Aorta (tissue), 5 donors: ENCODE data around the gene DVL3. TPM values are rescaled to one million over a fixed set of nuclear protein-coding genes. Genes with fewer than 3 reads are reported as not detected.
"Not testable (repeated sequence)": the region's sequence is repeated elsewhere in the genome, so short reads cannot be mapped to it uniquely, and the experiment has no call there.

Source experiments
- ATAC-seq: fragments of 200-7000 bp; cut with Tn5 transposase; one replicate; pipeline ENCODE4 v1.9.1; 2022; ENCODE audit warnings: moderate library complexity; ENCODE audit not compliant: low FRiP score
- DNase-seq, 2 donors: peaks; one replicate each; pipeline ENCODE4 v3.0.0-alpha.2; 2020
- H3K27ac ChIP-seq, 2 donors: one replicate each; pipeline ENCODE4 v1.5.1; 2013; ENCODE audit warnings: low read length in 2 of 2, mild to moderate bottlenecking in 2 of 2, moderate library complexity in 2 of 2, control low read depth in 1 of 2, inconsistent platforms in 1 of 2, low read depth in 1 of 2
- H3K27me3 ChIP-seq, 2 donors: one replicate each; pipeline ENCODE4 v1.6.1; 2013; ENCODE audit warnings: control low read depth in 1 of 2, low read length in 1 of 2, mild to moderate bottlenecking in 1 of 2, moderate library complexity in 1 of 2; ENCODE audit not compliant: insufficient read depth in 2 of 2, control insufficient read depth in 1 of 2
- H3K36me3 ChIP-seq, 2 donors: one replicate each; pipeline ENCODE4 v1.6.1; 2013; ENCODE audit warnings: control low read depth in 1 of 2, low read length in 1 of 2, mild to moderate bottlenecking in 1 of 2; ENCODE audit not compliant: insufficient read depth in 2 of 2, control insufficient read depth in 1 of 2
- H3K4me1 ChIP-seq, 2 donors: one replicate each; pipeline ENCODE4 v1.6.1; 2013; ENCODE audit warnings: low read length in 2 of 2, control low read depth in 1 of 2, mild to moderate bottlenecking in 1 of 2, moderate library complexity in 1 of 2; ENCODE audit not compliant: insufficient read depth in 2 of 2, control insufficient read depth in 1 of 2
- H3K4me3 ChIP-seq, 2 donors: one replicate each; pipeline ENCODE4 v1.5.1; 2013; ENCODE audit warnings: low read length in 2 of 2, control low read depth in 1 of 2, mild to moderate bottlenecking in 1 of 2
- H3K9me3 ChIP-seq: one replicate; pipeline ENCODE4 v1.6.1; 2013; ENCODE audit warnings: mild to moderate bottlenecking, low read length; ENCODE audit not compliant: control insufficient read depth
- WGBS, 2 donors: extraction: QIAGEN DNeasy Blood & Tissue Kit; methylation state at CpG; one replicate each; pipeline ENCODE4 v1.1.7; 2013; 5-methylcytosine and 5-hydroxymethylcytosine counted together
- intact Hi-C, 2 donors: fragments of 100-400 bp; cut with DNase I; formaldehyde crosslinking; loops; one replicate each; pipeline versions ENCODE4 v1.14.2 to v1.15.0; 2022
- polyA plus RNA-seq, 2 donors: library from polyadenylated mRNA; stranded (reverse); fragments of 200-250 nt; gene quantifications; one replicate each; pipeline ENCODE4 v1.2.3, GENCODE V29; 2013
- total RNA-seq, 2 donors: library from RNA; stranded (reverse); fragmentation: NEBNext Ultra II Directional; extraction: Animal tissue kit (Norgen Biotek cat#: 25700); gene quantifications; one replicate each; pipeline ENCODE4 v1.2.1, GENCODE V29; 2021
- donor health status: healthy with polysubstance abuse.
- donor health status: Bipolar disorder and iron deficiency.
- donor health status: DM: no; HTN: no; CAD: no.
- donor health status: DM: no; HTN: no; CAD: no.
- donor health status: DM: yes; HTN: yes; CAD: no.

DVL3 gene
- total and polyA plus RNA-seq, 4 donors = 13.5 to 77.1 (median 61.2) TPM

GRCh38 chr3:184145111-184145524, 10.1 kb upstream of the DVL3 start:
- no peak overlapping the region for H3K4me3 ChIP-seq
- 19 to 21% methylated on average over 4 of the region's 4 CpGs for WGBS, 2 donors
- DNase-seq (no peak), ATAC-seq (peak; percentile 35)
- intact Hi-C loops = loop anchor here in 1 of 2 donors (5.0 kb wide), 1 partner anchor 42 kb away; the partner anchor contains the start of gene ABCF3
- no peaks in the 10 kb centered on the region for H3K4me1 ChIP-seq
- no peaks in the 10 kb centered on the region for H3K27me3 ChIP-seq
- peaks cover 13 to 15% of the 10 kb centered on the region in 2 donors for H3K36me3 ChIP-seq
- no peak overlapping the region for H3K27ac ChIP-seq
- no peaks in the 10 kb centered on the region for H3K9me3 ChIP-seq

DNA sequence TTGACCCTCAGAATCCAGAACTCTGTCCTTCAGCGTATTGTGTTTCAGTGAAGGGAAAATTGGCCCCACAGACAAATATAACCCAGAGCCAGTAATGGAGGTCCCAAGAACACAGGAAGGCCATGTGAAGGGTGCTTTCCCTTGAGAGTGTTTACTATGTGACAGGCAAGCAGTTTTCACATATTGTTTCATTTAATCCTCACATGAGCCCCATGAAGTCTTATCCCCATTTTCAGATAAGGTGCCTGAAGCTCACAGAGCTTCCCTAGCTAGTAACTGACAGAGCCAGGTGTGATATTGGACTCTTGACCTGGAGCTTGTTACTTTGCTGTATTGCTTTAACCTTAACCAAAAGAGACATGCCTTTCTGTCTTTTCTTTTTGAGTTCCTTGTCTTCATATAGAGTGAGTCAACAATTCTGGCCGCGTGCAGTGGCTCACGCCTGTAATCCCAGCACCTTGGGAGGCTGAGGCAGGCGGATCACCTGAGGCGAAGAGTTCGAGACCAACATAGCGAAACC, 9.4 kb upstream of the DVL3 start:
- DNase-seq (no peak), ATAC-seq (no peak)
- Histone ChIP-seq H3K27ac (no peak overlapping the region), H3K4me1 (no peaks in the 10 kb centered on the region), H3K27me3 (no peaks in the 10 kb centered on the region), H3K36me3 (peaks cover 11 to 15% of the 10 kb centered on the region in 2 donors), H3K4me3 (no peak overlapping the region), H3K9me3 (no peaks in the 10 kb centered on the region)
- WGBS, 2 donors = 80 to 86% methylated on average over 8 of the region's 8 CpGs
- intact Hi-C loops = loop anchor here in 1 of 2 donors (5.0 kb wide), 1 partner anchor 41 kb away; the partner anchor contains the start of gene ABCF3

- H3K9me3 ChIP-seq = no peaks in the 10 kb centered on the region
- H3K27me3 ChIP-seq = no peaks in the 10 kb centered on the region
- intact Hi-C loops = loop anchor here in 1 of 2 donors (5.0 kb wide), 1 partner anchor 39 kb away; the partner anchor contains the start of gene ABCF3
- DNase-seq (no peak), ATAC-seq (no peak)
- no peak overlapping the region for H3K27ac ChIP-seq
- no peak overlapping the region for H3K4me3 ChIP-seq
- H3K36me3 ChIP-seq = peaks cover 7% of the 10 kb centered on the region in 2 donors
- no peaks in the 10 kb centered on the region for H3K4me1 ChIP-seq
- WGBS, 2 donors = 83 to 88% methylated on average over 3 of the region's 3 CpGs
These were observed 7.1 kb upstream of the DVL3 start for GRCh38 chr3:184148076-184148475.

DNA sequence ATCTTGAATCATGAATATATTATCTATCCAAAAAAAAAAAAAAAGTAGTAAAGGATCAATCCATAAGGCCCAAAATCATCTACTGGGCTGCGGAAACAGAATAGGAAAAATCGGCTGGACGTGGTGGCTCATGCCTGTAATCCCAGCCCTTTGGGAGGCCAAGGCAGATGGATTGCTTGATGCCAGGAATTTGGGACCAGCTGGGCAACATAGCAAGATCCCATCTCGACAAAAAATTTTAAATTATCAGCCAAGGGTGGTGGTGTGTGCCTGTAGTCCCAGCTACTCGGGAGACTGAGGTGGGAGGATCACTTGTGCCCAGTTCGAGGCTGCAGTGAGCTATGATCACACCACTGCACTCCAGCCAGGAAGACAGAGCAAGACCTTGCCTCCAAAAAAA, 6.1 kb upstream of the DVL3 start:
- no peak for ATAC-seq
- Histone ChIP-seq H3K36me3 (peaks cover 0 to 2% of the 10 kb centered on the region in 2 donors), H3K4me3 (no peak overlapping the region), H3K27ac (no peak overlapping the region), H3K27me3 (no peaks in the 10 kb centered on the region), H3K9me3 (no peaks in the 10 kb centered on the region), H3K4me1 (no peaks in the 10 kb centered on the region)
- DNase-seq = no peak
- WGBS, 2 donors = 92 to 93% methylated on average over 6 of the region's 6 CpGs
- intact Hi-C loops = loop anchor here in 1 of 2 donors (5.0 kb wide), 1 partner anchor 38 kb away; the partner anchor contains the start of gene ABCF3

- not testable (repeated sequence) for H3K4me3 ChIP-seq, H3K27me3 ChIP-seq, ATAC-seq, DNase-seq, H3K27ac ChIP-seq, H3K36me3 ChIP-seq, H3K4me1 ChIP-seq, H3K9me3 ChIP-seq
- 38 to 44% methylated on average over 6 of the region's 6 CpGs for WGBS, 2 donors
- intact Hi-C loops = loop anchor here in 1 of 2 donors (5.0 kb wide), 1 partner anchor 38 kb away; the partner anchor contains the start of gene ABCF3
These were observed 5.4 kb upstream of the DVL3 start for GRCh38 chr3:184149770-184150169.

- Histone ChIP-seq H3K27me3 (no peaks in the 10 kb centered on the region), H3K4me3 (peak overlapping the region; percentile 65 to 82), H3K9me3 (no peaks in the 10 kb centered on the region), H3K4me1 (peaks cover 0 to 2% of the 10 kb centered on the region in 2 donors), H3K27ac (peak overlapping the region; percentile 34 to 81), H3K36me3 (no peaks in the 10 kb centered on the region)
- peak; percentile 49 for ATAC-seq
- DNase-seq = peak; percentile 72 to 84
- intact Hi-C loops = loop anchor here in 1 of 2 donors (5.0 kb wide), 1 partner anchor 91 kb away; the partner anchor contains the start of genes ALG3 and EEF1AKMT4
- WGBS, 2 donors = 0 to 1% methylated on average over 45 to 47 of the region's 47 CpGs
These were observed 706 bp downstream of the DVL3 start for GRCh38 chr3:184155644-184156521.

GRCh38 chr3:184156522-184156955, 1.4 kb downstream of the DVL3 start:
- intact Hi-C loops = loop anchor here in 1 of 2 donors (5.0 kb wide), 1 partner anchor 91 kb away; the partner anchor contains the start of genes ALG3 and EEF1AKMT4
- Histone ChIP-seq H3K36me3 (no peaks in the 10 kb centered on the region), H3K4me3 (peak overlapping the region; percentile 65 to 82), H3K27ac (peak overlapping the region in 1 of 2 donors; percentile 62), H3K4me1 (peaks cover 0 to 2% of the 10 kb centered on the region in 2 donors), H3K27me3 (no peaks in the 10 kb centered on the region), H3K9me3 (no peaks in the 10 kb centered on the region)
- 0 to 1% methylated on average over 4 to 6 of the region's 6 CpGs for WGBS, 2 donors
- DNase-seq (peak; percentile 76 to 81), ATAC-seq (peak; percentile 78)

DNA sequence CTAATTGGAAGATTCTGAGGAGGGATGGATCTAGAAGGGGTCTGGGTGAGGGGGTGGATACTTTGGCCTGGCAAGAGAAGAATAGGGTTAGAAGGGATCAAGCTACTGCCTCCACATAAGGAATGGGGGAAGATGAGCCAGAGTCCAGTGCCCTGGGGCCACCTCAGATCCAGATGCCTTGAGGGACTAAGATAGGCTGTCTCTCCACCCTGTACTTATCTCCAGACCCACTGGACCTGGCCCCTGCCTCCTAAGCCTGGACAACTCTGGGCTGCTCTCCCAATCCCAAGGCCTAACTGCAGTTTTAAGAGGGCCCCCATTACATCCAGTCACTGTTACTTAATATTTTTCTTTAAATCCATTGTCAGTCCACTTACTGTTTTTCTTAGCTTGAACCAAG, 2.0 kb downstream of the DVL3 start:
- no peaks in the 10 kb centered on the region for H3K36me3 ChIP-seq
- no peaks in the 10 kb centered on the region for H3K27me3 ChIP-seq
- no peaks in the 10 kb centered on the region for H3K9me3 ChIP-seq
- peak overlapping the region; percentile 65 to 82 for H3K4me3 ChIP-seq
- intact Hi-C loops = loop anchor here in 1 of 2 donors (5.0 kb wide), 1 partner anchor 90 kb away; the partner anchor contains the start of genes ALG3 and EEF1AKMT4
- DNase-seq (no peak), ATAC-seq (no peak)
- peaks cover 0 to 2% of the 10 kb centered on the region in 2 donors for H3K4me1 ChIP-seq
- H3K27ac ChIP-seq = peak overlapping the region in 1 of 2 donors; percentile 62
